ENCODE measurements around the gene DIPK1C.

DIPK1C gene

DNA sequence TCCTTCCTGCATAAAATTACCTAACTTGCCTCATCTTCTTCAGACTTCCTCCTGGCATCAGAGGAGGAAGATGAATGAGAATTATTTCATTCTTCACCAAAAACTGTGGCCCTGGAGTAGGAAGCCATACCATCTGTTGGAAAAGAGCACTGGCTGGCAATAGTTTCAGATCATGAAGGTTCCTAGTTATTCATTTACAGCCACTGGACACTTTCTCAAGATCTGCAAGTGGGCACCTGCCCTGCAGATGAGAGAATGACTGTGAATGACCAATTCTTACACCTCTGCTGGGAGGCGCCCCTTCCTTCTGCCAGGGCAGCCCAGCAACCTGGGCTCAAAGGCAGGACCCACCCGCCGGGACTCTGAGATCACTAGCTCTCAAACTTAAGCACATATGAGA, 13.0 kb downstream of the DIPK1C start:
- no peak overlapping the region for H3K27ac ChIP-seq
- ChIA-PET POLR2A (ENCODE audit: low non-redundant PET) (no interaction called here), CTCF (no interaction called here)
- DNase-seq (ENCODE audit: low spot score) = no peak
- TF ChIP-seq, protein P1, sequence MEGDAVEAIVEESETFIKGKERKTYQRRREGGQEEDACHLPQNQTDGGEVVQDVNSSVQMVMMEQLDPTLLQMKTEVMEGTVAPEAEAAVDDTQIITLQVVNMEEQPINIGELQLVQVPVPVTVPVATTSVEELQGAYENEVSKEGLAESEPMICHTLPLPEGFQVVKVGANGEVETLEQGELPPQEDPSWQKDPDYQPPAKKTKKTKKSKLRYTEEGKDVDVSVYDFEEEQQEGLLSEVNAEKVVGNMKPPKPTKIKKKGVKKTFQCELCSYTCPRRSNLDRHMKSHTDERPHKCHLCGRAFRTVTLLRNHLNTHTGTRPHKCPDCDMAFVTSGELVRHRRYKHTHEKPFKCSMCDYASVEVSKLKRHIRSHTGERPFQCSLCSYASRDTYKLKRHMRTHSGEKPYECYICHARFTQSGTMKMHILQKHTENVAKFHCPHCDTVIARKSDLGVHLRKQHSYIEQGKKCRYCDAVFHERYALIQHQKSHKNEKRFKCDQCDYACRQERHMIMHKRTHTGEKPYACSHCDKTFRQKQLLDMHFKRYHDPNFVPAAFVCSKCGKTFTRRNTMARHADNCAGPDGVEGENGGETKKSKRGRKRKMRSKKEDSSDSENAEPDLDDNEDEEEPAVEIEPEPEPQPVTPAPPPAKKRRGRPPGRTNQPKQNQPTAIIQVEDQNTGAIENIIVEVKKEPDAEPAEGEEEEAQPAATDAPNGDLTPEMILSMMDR (conservative IDR thresholded peaks at IDR 0.05; ENCODE audit: low read depth) = no peak

DNA sequence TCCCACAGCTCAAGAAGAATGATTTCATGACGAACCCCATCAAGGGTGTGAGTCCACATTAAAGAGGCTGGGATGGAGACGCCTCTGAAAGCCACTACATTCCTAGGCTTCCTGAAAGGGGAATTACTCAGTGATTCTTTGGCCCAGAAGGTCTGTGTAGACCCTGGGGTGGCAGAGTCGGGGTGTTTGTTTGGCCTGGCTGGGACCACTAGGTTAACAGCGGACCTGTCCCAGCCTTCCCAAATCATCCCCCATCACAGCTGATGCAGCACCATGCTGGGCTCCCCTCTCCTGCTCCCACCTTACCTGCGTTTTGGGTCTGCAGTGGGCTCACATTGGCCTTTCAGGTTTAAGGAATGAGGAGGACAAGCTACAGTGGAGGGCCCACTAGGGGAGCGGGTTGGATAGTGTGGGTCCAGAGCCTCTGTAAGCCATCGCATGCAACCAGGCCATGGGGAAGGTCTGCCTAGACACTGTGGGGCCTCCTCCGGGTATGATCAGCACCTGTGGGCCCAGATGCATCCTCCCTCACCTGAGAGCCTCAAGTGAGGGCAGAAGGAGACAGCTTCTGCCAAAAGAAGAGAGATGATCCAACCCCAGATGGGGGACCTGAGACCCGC, 16.2 kb downstream of the DIPK1C start:
- no peak for DNase-seq (ENCODE audit: low spot score)
- CTCF ChIA-PET = no interaction called here
- POLR2A ChIA-PET (ENCODE audit: low non-redundant PET) = no interaction called here
- H3K27ac ChIP-seq = no peak overlapping the region
- TF ChIP-seq, protein P1 (conservative IDR thresholded peaks at IDR 0.05; ENCODE audit: low read depth) = no peak

DNA sequence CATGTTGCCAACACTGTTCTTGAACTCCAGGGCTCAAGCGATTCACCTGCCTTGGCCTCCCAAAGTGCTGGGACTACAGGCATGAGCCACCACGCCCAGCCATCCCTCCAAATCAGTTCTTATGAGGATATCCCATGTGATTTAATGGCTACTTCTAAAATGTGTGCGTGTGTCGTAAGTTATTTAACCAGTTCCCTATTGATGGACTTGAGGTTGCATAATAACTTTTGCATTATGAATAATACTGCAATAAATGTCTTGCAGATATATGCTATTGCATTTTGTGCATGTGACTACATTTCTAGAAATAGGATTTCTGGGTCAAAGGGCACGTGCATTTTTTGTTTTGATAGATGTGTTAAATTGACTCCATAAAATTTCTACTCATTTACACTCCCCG, 19.0 kb downstream of the DIPK1C start:
- TF ChIP-seq, protein P1 (conservative IDR thresholded peaks at IDR 0.05; ENCODE audit: low read depth) = no peak
- ChIA-PET CTCF (no interaction called here), POLR2A (ENCODE audit: low non-redundant PET) (no interaction called here)
- no peak overlapping the region for H3K27ac ChIP-seq
- no peak for DNase-seq (ENCODE audit: low spot score)

DNA sequence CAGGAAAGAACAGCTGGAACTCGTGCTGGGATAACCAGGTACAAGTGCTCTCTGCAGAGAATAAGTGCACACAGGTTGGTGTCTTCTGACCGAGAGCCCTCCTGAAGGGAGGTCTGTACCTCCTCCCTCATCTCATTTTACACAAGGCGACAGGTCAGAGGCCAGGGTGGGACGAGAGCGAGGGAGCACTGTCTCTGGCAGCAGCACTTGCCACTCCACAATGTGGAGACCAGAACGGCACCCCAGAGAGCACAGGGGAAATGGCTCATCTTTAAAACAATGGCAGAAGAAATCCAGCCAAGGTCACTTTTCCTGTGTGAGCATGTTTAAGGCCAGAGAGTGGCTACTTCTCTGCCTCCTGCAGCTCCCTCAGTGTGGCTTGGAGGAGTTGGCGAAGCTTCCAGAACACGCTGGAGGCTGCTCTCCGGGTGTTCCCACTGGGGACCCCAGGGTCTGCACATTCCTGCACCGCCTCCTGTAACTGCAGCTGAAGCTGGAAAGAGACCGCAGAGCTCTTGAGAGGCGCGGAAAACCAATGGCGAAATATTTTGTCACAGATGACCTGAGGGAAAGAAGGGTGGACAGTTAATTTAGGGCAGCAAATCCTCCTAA, 20.8 kb downstream of the DIPK1C start:
- TF ChIP-seq, protein P1 (conservative IDR thresholded peaks at IDR 0.05; ENCODE audit: low read depth) = no peak
- no peak overlapping the region for H3K27ac ChIP-seq
- ChIA-PET POLR2A (ENCODE audit: low non-redundant PET) (no interaction called here), CTCF (no interaction called here)
- DNase-seq (ENCODE audit: low spot score) = no peak

DNA sequence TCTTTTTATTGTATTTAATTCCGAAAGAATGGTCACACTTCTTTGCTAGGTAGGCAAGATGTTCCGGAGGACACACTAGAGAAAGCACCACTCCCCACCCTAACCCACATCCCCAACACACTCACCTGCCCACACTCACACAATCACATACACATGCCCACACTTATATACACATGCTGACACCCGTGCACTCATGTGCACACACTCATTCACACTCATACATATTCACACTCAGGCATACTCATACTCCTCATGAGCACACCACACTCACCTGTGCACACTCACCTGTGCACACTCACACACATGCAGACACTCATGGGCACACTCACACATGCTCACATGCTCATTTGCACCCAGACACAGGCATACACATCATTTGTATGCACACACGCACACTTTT, 21.4 kb downstream of the DIPK1C start:
- POLR2A ChIA-PET (ENCODE audit: low non-redundant PET) = no interaction called here
- no peak overlapping the region for H3K27ac ChIP-seq
- TF ChIP-seq, protein P1 (conservative IDR thresholded peaks at IDR 0.05; ENCODE audit: low read depth) = no peak
- no peak for DNase-seq (ENCODE audit: low spot score)
- CTCF ChIA-PET = no interaction called here

DNA sequence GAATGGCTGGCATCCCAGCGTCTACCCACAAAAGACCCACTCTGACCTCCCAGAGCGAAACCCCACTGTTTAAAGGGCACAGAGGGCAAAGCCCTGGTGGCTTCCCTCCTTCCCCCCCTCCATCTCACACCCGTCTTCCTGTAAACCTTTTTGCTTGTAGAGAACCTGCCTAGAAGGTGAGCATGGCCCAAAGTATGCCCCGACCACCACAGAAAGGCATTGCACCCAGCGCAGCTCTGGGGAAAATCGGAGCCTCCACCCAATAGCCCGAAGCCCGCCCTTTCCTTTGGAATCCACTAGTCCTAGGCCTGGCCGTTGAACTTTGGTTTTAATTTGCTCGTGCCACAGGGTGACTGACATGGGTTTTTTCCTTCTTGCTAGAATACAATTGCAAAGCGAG, 22.6 kb downstream of the DIPK1C start:
- TF ChIP-seq, protein P1 (conservative IDR thresholded peaks at IDR 0.05; ENCODE audit: low read depth) = no peak
- no peak overlapping the region for H3K27ac ChIP-seq
- ChIA-PET CTCF (no interaction called here), POLR2A (ENCODE audit: low non-redundant PET) (no interaction called here)
- DNase-seq (ENCODE audit: low spot score) = no peak
